ENCODE measurements around the gene GRIK4.
"Not testable (repeated sequence)": the region's sequence is repeated elsewhere in the genome, so short reads cannot be mapped to it uniquely, and the experiment has no call there.

GRIK4 gene

GRCh38 chr11:121029813-121030445, 518.4 kb downstream of the GRIK4 start:
- DNase-seq, result no peak

GRCh38 chr11:121031167-121031566, 519.6 kb downstream of the GRIK4 start:
- DNase-seq, result no peak

- DNase-seq, result not testable (repeated sequence)
Measured at GRCh38 chr11:121031648-121032047, 520.1 kb downstream of the GRIK4 start.

- no peak for DNase-seq
Measured at GRCh38 chr11:121032546-121032945, 521.0 kb downstream of the GRIK4 start.

- DNase-seq, result no peak
Measured at GRCh38 chr11:121033635-121034034, 522.1 kb downstream of the GRIK4 start.

GRCh38 chr11:121035169-121035755, 523.7 kb downstream of the GRIK4 start:
- DNase-seq, result no peak

- no peak for DNase-seq
Measured at GRCh38 chr11:121035780-121036179, 524.2 kb downstream of the GRIK4 start.

GRCh38 chr11:121037016-121037415, 525.5 kb downstream of the GRIK4 start:
- no peak for DNase-seq
